Left lung (tissue), 10 donors: ENCODE measurements around the gene RPL23. TPM values are rescaled to one million over a fixed set of nuclear protein-coding genes. Genes with fewer than 3 reads are reported as not detected.

Source experiments
- ATAC-seq: fragments of 200-7000 bp; cut with Tn5 transposase; one replicate; pipeline ENCODE4 v1.9.1; 2020; ENCODE audit warnings: moderate library complexity
- DNase-seq, 4 donors: peaks; one replicate each; pipeline ENCODE4 v3.0.0-alpha.2; 2013 to 2020
- H3K27ac ChIP-seq, 2 donors: fragments of 200-600 bp; sonication (generic) in 1 of 2; one replicate each; pipeline versions ENCODE4 v1.5.0 to v1.8.0; 2020 to 2021
- H3K27me3 ChIP-seq, 2 donors: fragments of 200-600 bp; sonication (generic) in 1 of 2; one replicate each; pipeline versions ENCODE4 v1.5.0 to v1.8.0; 2020 to 2021
- H3K36me3 ChIP-seq, 2 donors: fragments of 200-600 bp; sonication (generic) in 1 of 2; one replicate each; pipeline versions ENCODE4 v1.5.0 to v1.8.0; 2020 to 2021
- H3K4me1 ChIP-seq, 2 donors: fragments of 200-600 bp; one replicate each; pipeline ENCODE4 v1.8.0; 2021
- H3K4me3 ChIP-seq, 2 donors: fragments of 200-600 bp; sonication (generic) in 1 of 2; one replicate each; pipeline versions ENCODE4 v1.5.0 to v1.8.0; 2020 to 2021; ENCODE audit warnings: mild to moderate bottlenecking in 1 of 2
- H3K9me3 ChIP-seq, 2 donors: fragments of 200-600 bp; sonication (generic) in 1 of 2; one replicate each; pipeline versions ENCODE4 v1.5.0 to v1.8.0; 2020 to 2021
- intact Hi-C, 2 donors: fragments of 100-400 bp; cut with DNase I; formaldehyde crosslinking; loops; one replicate each; pipeline versions ENCODE4 v1.11.2 to v1.14.2; 2022
- polyA plus RNA-seq, 6 donors: library from polyadenylated mRNA; unstranded; fragments of 120-200 nt; gene quantifications; one replicate each; pipeline ENCODE4 v1.2.1, GENCODE V29; 2013; ENCODE audit not compliant: insufficient read length in 6 of 6
- total RNA-seq, 2 donors: library from RNA; stranded (reverse); fragmentation: NEBNext Ultra II Directional; extraction: Animal tissue kit (Norgen Biotek cat#: 25700); gene quantifications; one replicate each; pipeline ENCODE4 v1.2.1, GENCODE V29; 2021
- TF ChIP-seq, protein P1 (sequence below), 2 donors: fragments of 200-600 bp; sonication (generic) in 1 of 2; IDR thresholded peaks; one replicate each; pipeline versions ENCODE4 v1.5.0 to v1.8.0; 2021; ENCODE audit warnings: antibody characterized with exemption in 2 of 2
- donor health status: DM: no; HTN: yes; CAD: no.
- donor health status: DM: no; HTN: no; CAD: no.

The RPL23 gene
- total and polyA plus RNA-seq, 8 donors, result 1,144 to 3,076 (median 2,699) TPM

- Histone ChIP-seq H3K27me3 (no peaks in the 10 kb centered on the region), H3K36me3 (peaks cover 0 to 66% of the 10 kb centered on the region in 2 donors), H3K27ac (no peak overlapping the region), H3K4me3 (peak overlapping the region in 1 of 2 donors; percentile 72), H3K9me3 (no peaks in the 10 kb centered on the region), H3K4me1 (peaks cover 19 to 41% of the 10 kb centered on the region in 2 donors)
- DNase-seq (no peak), ATAC-seq (no peak)
- TF ChIP-seq, protein P1, sequence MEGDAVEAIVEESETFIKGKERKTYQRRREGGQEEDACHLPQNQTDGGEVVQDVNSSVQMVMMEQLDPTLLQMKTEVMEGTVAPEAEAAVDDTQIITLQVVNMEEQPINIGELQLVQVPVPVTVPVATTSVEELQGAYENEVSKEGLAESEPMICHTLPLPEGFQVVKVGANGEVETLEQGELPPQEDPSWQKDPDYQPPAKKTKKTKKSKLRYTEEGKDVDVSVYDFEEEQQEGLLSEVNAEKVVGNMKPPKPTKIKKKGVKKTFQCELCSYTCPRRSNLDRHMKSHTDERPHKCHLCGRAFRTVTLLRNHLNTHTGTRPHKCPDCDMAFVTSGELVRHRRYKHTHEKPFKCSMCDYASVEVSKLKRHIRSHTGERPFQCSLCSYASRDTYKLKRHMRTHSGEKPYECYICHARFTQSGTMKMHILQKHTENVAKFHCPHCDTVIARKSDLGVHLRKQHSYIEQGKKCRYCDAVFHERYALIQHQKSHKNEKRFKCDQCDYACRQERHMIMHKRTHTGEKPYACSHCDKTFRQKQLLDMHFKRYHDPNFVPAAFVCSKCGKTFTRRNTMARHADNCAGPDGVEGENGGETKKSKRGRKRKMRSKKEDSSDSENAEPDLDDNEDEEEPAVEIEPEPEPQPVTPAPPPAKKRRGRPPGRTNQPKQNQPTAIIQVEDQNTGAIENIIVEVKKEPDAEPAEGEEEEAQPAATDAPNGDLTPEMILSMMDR (IDR thresholded peaks at IDR 0.05), result no peak
- intact Hi-C loops, result no loop called here
These were observed 3.1 kb downstream of the RPL23 start for GRCh38 chr17:38850374-38850773.

DNA sequence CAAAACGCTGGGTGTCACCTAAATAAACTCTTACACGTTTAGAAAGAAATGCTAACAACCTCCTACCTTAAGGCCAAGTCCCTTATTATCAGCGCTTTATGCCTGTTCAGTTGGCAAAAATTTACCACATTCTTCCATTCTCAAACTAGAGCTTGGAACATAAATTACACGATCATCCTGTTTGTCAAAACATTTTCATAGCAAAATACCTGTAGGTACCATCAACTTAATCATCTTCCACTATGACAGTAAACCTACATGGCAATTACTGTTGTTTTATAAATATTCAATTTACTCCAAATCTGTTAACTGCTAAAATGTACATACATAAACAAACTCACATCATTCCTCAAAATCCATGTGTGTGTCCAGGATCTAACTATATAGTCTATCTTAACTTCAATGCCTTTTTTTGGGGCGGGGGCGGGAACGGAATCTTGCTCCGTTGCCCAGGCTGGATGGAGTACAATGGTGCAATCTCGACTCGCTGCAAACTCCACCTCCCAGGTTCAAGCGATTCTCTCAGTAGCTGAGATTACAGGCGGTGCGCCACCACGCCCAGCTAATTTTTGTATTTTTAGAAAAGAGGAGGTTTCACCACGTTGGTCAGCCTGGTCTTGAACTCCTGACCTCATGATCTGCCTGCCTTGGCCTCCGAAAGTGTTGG, 4.4 kb downstream of the RPL23 start:
- Histone ChIP-seq H3K9me3 (no peaks in the 10 kb centered on the region), H3K4me1 (peaks cover 19 to 34% of the 10 kb centered on the region in 2 donors), H3K4me3 (no peak overlapping the region), H3K36me3 (peaks cover 0 to 66% of the 10 kb centered on the region in 2 donors), H3K27ac (no peak overlapping the region), H3K27me3 (no peaks in the 10 kb centered on the region)
- DNase-seq (no peak), ATAC-seq (no peak)
- intact Hi-C loops, result no loop called here
- TF ChIP-seq, protein P1 (IDR thresholded peaks at IDR 0.05), result no peak

- Histone ChIP-seq H3K27ac (no peak overlapping the region), H3K4me1 (peaks cover 19 to 34% of the 10 kb centered on the region in 2 donors), H3K4me3 (no peak overlapping the region), H3K27me3 (no peaks in the 10 kb centered on the region), H3K9me3 (no peaks in the 10 kb centered on the region), H3K36me3 (peaks cover 0 to 66% of the 10 kb centered on the region in 2 donors)
- TF ChIP-seq, protein P1 (IDR thresholded peaks at IDR 0.05), result no peak
- ATAC-seq, result no peak
- DNase-seq, result no peak
- intact Hi-C loops, result no loop called here
These were observed 5.0 kb downstream of the RPL23 start for GRCh38 chr17:38848557-38848891.

DNA sequence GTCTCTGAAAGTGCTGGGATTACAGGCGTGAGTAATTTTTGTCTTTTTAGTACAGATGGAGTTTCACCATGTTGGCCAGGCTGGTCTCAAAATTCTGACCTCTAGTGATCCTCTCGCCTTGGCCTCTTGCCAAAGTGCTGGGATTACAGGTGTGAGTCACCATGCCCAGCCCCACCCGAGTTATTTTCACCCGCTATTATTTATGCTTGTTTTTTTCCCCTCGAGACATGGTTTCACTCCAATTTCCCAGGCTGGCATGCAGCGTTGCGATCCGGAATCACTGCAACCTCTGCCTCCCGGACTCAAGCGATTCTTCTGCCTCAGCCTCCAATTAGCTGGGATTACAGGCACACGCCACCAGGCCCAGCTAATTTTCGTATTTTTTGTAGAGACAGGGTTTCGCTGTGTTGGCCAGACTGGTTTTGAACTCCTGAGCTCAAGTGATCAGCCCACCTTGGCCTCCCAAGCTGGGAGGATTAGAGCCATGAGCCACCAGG, 9.2 kb downstream of the RPL23 start:
- DNase-seq, result no peak
- H3K36me3 ChIP-seq, result peaks cover 0 to 31% of the 10 kb centered on the region in 2 donors
- intact Hi-C loops, result no loop called here
- no peak for ATAC-seq
- no peaks in the 10 kb centered on the region for H3K27me3 ChIP-seq
- H3K9me3 ChIP-seq, result no peaks in the 10 kb centered on the region
- H3K27ac ChIP-seq, result no peak overlapping the region
- TF ChIP-seq, protein P1 (IDR thresholded peaks at IDR 0.05), result no peak
- H3K4me3 ChIP-seq, result no peak overlapping the region
- H3K4me1 ChIP-seq, result peaks cover 0 to under 1% of the 10 kb centered on the region in 2 donors

- Histone ChIP-seq H3K27ac (peak overlapping the region; percentile 94 to 95), H3K36me3 (peaks cover 0 to 11% of the 10 kb centered on the region in 2 donors), H3K4me3 (peak overlapping the region; percentile 84 to 91), H3K9me3 (no peaks in the 10 kb centered on the region), H3K4me1 (peaks cover 11 to 35% of the 10 kb centered on the region in 2 donors), H3K27me3 (no peaks in the 10 kb centered on the region)
- no peak for ATAC-seq
- intact Hi-C loops, result no loop called here
- DNase-seq, result no peak
- TF ChIP-seq, protein P1 (IDR thresholded peaks at IDR 0.05), result no peak
These were observed 27.7 kb downstream of the RPL23 start for GRCh38 chr17:38825762-38826247.
